Neutrophil (primary cell): ENCODE data around the gene HTT.

Source experiments
- H3K27ac ChIP-seq: fragments of 200-600 bp; sonication (generic); 2 replicates; pipeline ENCODE4 v1.5.1; 2016; ENCODE audit warnings: mild to moderate bottlenecking, moderate library complexity
- H3K27me3 ChIP-seq: fragments of 200-600 bp; sonication (generic); 2 replicates; pipeline ENCODE4 v1.6.0; 2016; ENCODE audit warnings: mild to moderate bottlenecking
- H3K36me3 ChIP-seq: fragments of 200-600 bp; sonication (generic); 2 replicates; pipeline ENCODE4 v1.5.1; 2017
- H3K4me1 ChIP-seq, 2 experiments: fragments of 200-600 bp in 1 of 2; sonication (generic) in 1 of 2; 1 replicate in 1 of 2; 2 replicates in 1 of 2; pipeline versions ENCODE4 v1.5.1 to v1.6.1; 2013 to 2016; ENCODE audit warnings: low read depth in 1 of 2, low read length in 1 of 2, mild to moderate bottlenecking in 1 of 2, moderate library complexity in 1 of 2; ENCODE audit not compliant: control insufficient read depth in 1 of 2, insufficient read depth in 1 of 2
- H3K4me3 ChIP-seq, 2 experiments: fragments of 200-600 bp in 1 of 2; sonication (generic) in 1 of 2; 1 replicate in 1 of 2; 2 replicates in 1 of 2; pipeline ENCODE4 v1.5.1; 2013 to 2016; ENCODE audit warnings: low read depth in 1 of 2, low read length in 1 of 2, mild to moderate bottlenecking in 1 of 2, moderate library complexity in 1 of 2
- H3K9me3 ChIP-seq: fragments of 200-600 bp; sonication (generic); 2 replicates; pipeline ENCODE4 v1.5.1; 2016
- CTCF ChIP-seq: fragments of 200-600 bp; sonication (generic); IDR thresholded peaks from 2 replicates; pipeline ENCODE4 v1.5.1; 2016; ENCODE audit warnings: antibody characterized with exemption

HTT gene

GRCh38 chr4:3229328-3229727 is 154.8 kb downstream of the HTT start:
- TF ChIP-seq CTCF: no peak
- H3K4me1 ChIP-seq: peaks cover 0 to 12% of the 10 kb centered on the region in 2 experiments
- no peak overlapping the region for H3K27ac ChIP-seq
- no peaks in the 10 kb centered on the region for H3K9me3 ChIP-seq
- H3K36me3 ChIP-seq: peaks cover 94% of the 10 kb centered on the region
- no peaks in the 10 kb centered on the region for H3K27me3 ChIP-seq
- no peak overlapping the region for H3K4me3 ChIP-seq

GRCh38 chr4:3229964-3230363 is 155.5 kb downstream of the HTT start:
- Histone ChIP-seq H3K36me3 (peaks cover 94% of the 10 kb centered on the region), H3K27me3 (no peaks in the 10 kb centered on the region), H3K27ac (no peak overlapping the region), H3K4me1 (peaks cover 0 to 12% of the 10 kb centered on the region in 2 experiments), H3K9me3 (no peaks in the 10 kb centered on the region), H3K4me3 (no peak overlapping the region)
- no peak for TF ChIP-seq CTCF

GRCh38 chr4:3231471-3231870 is 157.0 kb downstream of the HTT start:
- Histone ChIP-seq H3K4me1 (peaks cover 0 to 3% of the 10 kb centered on the region in 2 experiments), H3K36me3 (peaks cover 94% of the 10 kb centered on the region), H3K4me3 (no peak overlapping the region), H3K27me3 (no peaks in the 10 kb centered on the region), H3K27ac (no peak overlapping the region), H3K9me3 (no peaks in the 10 kb centered on the region)
- no peak for TF ChIP-seq CTCF

- Histone ChIP-seq H3K36me3 (peaks cover 96% of the 10 kb centered on the region), H3K9me3 (no peaks in the 10 kb centered on the region), H3K27ac (no peak overlapping the region), H3K4me3 (no peak overlapping the region), H3K4me1 (no peaks in the 10 kb centered on the region), H3K27me3 (no peaks in the 10 kb centered on the region)
- no peak for TF ChIP-seq CTCF
These were observed 157.5 kb downstream of the HTT start for GRCh38 chr4:3232001-3232400.

GRCh38 chr4:3232871-3233271 is 158.4 kb downstream of the HTT start:
- H3K27ac ChIP-seq: no peak overlapping the region
- peaks cover 100% of the 10 kb centered on the region for H3K36me3 ChIP-seq
- TF ChIP-seq CTCF: no peak
- no peaks in the 10 kb centered on the region for H3K27me3 ChIP-seq
- no peaks in the 10 kb centered on the region for H3K4me1 ChIP-seq
- H3K9me3 ChIP-seq: no peaks in the 10 kb centered on the region
- no peak overlapping the region for H3K4me3 ChIP-seq
